HCT116 (cell line): ENCODE data around the gene CNNM3.

Experiments used
- CBX3 ChIP-seq: IDR thresholded peaks from 2 replicates; pipeline ENCODE4 v1.6.1; 2012; ENCODE audit warnings: low read depth
- EZH2phosphoT487 ChIP-seq: fragments of 200-600 bp; IDR thresholded peaks from 2 replicates; pipeline ENCODE4 v1.6.1; 2018; ENCODE audit warnings: antibody characterized with exemption, borderline replicate concordance
- FOSL1 ChIP-seq: IDR thresholded peaks from 2 replicates; pipeline ENCODE4 v1.6.1; 2012; ENCODE audit warnings: low read depth
- MAX ChIP-seq: IDR thresholded peaks from 2 replicates; pipeline ENCODE4 v1.6.1; 2012
- POLR2A ChIP-seq: IDR thresholded peaks from 2 replicates; pipeline ENCODE4 v1.7.0; 2011; ENCODE audit warnings: borderline replicate concordance; ENCODE audit not compliant: insufficient read depth, insufficient read length; ENCODE audit errors: extremely low read depth
- RAD21 ChIP-seq: IDR thresholded peaks from 2 replicates; pipeline ENCODE4 v1.6.1; 2012; ENCODE audit warnings: low read depth, mild to moderate bottlenecking
- SP1 ChIP-seq: IDR thresholded peaks from 2 replicates; pipeline ENCODE4 v1.6.1; 2012; ENCODE audit warnings: low read depth
- TF ChIP-seq, protein P1 (sequence below), 3 experiments: fragments of 200-600 bp in 1 of 3; sonication (generic) in 1 of 3; IDR thresholded peaks in 2 of 3; conservative IDR thresholded peaks in 1 of 3; 2 replicates each; pipeline ENCODE4 v1.5.1; 2012 to 2017; ENCODE audit warnings: low read depth in 2 of 3, low read length in 2 of 3, antibody characterized with exemption in 1 of 3, borderline replicate concordance in 1 of 3, control low read depth in 1 of 3, mild to moderate bottlenecking in 1 of 3, mixed read lengths in 1 of 3, mixed run types in 1 of 3, moderate library complexity in 1 of 3; ENCODE audit not compliant: insufficient read depth in 1 of 3
- TF ChIP-seq, protein P2 (sequence below): IDR thresholded peaks from 2 replicates; pipeline ENCODE4 v1.6.1; 2012; ENCODE audit warnings: low read depth

GRCh38 chr2:96873651-96874096 is 57.6 kb downstream of the CNNM3 start:
- TF ChIP-seq, protein P1, sequence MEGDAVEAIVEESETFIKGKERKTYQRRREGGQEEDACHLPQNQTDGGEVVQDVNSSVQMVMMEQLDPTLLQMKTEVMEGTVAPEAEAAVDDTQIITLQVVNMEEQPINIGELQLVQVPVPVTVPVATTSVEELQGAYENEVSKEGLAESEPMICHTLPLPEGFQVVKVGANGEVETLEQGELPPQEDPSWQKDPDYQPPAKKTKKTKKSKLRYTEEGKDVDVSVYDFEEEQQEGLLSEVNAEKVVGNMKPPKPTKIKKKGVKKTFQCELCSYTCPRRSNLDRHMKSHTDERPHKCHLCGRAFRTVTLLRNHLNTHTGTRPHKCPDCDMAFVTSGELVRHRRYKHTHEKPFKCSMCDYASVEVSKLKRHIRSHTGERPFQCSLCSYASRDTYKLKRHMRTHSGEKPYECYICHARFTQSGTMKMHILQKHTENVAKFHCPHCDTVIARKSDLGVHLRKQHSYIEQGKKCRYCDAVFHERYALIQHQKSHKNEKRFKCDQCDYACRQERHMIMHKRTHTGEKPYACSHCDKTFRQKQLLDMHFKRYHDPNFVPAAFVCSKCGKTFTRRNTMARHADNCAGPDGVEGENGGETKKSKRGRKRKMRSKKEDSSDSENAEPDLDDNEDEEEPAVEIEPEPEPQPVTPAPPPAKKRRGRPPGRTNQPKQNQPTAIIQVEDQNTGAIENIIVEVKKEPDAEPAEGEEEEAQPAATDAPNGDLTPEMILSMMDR (IDR thresholded peaks at IDR 0.05 in 2 of 3, conservative IDR thresholded peaks at IDR 0.05 in 1 of 3; ENCODE audit: borderline replicate concordance in 1 of 3, insufficient read depth in 1 of 3, low read depth in 2 of 3, low read length in 2 of 3) = no peak
- TF ChIP-seq MAX (no peak), RAD21 (no peak), POLR2A (no peak), EZH2phosphoT487 (no peak), CBX3 (no peak), SP1 (no peak), FOSL1 (no peak)
- TF ChIP-seq, protein P2, sequence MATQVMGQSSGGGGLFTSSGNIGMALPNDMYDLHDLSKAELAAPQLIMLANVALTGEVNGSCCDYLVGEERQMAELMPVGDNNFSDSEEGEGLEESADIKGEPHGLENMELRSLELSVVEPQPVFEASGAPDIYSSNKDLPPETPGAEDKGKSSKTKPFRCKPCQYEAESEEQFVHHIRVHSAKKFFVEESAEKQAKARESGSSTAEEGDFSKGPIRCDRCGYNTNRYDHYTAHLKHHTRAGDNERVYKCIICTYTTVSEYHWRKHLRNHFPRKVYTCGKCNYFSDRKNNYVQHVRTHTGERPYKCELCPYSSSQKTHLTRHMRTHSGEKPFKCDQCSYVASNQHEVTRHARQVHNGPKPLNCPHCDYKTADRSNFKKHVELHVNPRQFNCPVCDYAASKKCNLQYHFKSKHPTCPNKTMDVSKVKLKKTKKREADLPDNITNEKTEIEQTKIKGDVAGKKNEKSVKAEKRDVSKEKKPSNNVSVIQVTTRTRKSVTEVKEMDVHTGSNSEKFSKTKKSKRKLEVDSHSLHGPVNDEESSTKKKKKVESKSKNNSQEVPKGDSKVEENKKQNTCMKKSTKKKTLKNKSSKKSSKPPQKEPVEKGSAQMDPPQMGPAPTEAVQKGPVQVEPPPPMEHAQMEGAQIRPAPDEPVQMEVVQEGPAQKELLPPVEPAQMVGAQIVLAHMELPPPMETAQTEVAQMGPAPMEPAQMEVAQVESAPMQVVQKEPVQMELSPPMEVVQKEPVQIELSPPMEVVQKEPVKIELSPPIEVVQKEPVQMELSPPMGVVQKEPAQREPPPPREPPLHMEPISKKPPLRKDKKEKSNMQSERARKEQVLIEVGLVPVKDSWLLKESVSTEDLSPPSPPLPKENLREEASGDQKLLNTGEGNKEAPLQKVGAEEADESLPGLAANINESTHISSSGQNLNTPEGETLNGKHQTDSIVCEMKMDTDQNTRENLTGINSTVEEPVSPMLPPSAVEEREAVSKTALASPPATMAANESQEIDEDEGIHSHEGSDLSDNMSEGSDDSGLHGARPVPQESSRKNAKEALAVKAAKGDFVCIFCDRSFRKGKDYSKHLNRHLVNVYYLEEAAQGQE = no peak
